ENCODE data around the gene DUSP2. TPM values are rescaled to one million over a fixed set of nuclear protein-coding genes. Genes with fewer than 3 reads are reported as not detected.

Gene DUSP2
- total and polyA plus RNA-seq, 10 of the 15 experiments (the other 5 are each of a cell fraction or from before 2014, with no cell fraction given): 9.7 to 212 (median 57.2) TPM

DNA sequence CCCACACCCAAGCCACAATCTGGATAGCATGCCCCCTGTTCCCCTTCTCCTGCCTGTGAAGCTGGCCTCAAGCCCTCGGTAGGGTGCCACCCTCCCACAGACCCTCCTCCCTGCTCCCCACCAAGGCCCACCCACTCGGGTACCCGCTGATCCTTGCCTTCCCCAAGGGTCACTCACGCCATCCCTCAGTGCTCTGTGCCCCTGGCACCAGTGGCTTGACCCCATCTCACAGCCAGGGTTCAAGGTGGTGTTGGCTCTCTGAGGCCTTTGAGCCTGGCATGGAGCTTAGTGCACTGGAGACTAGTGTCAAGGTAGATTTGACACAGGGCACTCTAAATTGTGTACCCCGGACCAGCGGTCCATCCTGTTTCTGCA lies 40.8 kb downstream of the DUSP2 start (continued):
- TF ChIP-seq, protein P1, sequence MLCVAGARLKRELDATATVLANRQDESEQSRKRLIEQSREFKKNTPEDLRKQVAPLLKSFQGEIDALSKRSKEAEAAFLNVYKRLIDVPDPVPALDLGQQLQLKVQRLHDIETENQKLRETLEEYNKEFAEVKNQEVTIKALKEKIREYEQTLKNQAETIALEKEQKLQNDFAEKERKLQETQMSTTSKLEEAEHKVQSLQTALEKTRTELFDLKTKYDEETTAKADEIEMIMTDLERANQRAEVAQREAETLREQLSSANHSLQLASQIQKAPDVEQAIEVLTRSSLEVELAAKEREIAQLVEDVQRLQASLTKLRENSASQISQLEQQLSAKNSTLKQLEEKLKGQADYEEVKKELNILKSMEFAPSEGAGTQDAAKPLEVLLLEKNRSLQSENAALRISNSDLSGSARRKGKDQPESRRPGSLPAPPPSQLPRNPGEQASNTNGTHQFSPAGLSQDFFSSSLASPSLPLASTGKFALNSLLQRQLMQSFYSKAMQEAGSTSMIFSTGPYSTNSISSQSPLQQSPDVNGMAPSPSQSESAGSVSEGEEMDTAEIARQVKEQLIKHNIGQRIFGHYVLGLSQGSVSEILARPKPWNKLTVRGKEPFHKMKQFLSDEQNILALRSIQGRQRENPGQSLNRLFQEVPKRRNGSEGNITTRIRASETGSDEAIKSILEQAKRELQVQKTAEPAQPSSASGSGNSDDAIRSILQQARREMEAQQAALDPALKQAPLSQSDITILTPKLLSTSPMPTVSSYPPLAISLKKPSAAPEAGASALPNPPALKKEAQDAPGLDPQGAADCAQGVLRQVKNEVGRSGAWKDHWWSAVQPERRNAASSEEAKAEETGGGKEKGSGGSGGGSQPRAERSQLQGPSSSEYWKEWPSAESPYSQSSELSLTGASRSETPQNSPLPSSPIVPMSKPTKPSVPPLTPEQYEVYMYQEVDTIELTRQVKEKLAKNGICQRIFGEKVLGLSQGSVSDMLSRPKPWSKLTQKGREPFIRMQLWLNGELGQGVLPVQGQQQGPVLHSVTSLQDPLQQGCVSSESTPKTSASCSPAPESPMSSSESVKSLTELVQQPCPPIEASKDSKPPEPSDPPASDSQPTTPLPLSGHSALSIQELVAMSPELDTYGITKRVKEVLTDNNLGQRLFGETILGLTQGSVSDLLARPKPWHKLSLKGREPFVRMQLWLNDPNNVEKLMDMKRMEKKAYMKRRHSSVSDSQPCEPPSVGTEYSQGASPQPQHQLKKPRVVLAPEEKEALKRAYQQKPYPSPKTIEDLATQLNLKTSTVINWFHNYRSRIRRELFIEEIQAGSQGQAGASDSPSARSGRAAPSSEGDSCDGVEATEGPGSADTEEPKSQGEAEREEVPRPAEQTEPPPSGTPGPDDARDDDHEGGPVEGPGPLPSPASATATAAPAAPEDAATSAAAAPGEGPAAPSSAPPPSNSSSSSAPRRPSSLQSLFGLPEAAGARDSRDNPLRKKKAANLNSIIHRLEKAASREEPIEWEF (IDR thresholded peaks at IDR 0.05; ENCODE audit: insufficient replicate concordance, low read depth, low read length): no peak
- TF ChIP-seq HDAC6 (IDR thresholded peaks at IDR 0.05; ENCODE audit: unreplicated experiment): no peak
- no peak for TF ChIP-seq MXI1 (IDR thresholded peaks at IDR 0.05; ENCODE audit: low read depth, low read length)
- TF ChIP-seq BHLHE40 (IDR thresholded peaks at IDR 0.05; ENCODE audit: borderline replicate concordance in 1 of 2, low read depth in 2 of 2, low read length in 1 of 2): no peak
- no peak for TF ChIP-seq BCL11A (IDR thresholded peaks at IDR 0.05; ENCODE audit: low read depth, low read length)
- TF ChIP-seq, protein P2, sequence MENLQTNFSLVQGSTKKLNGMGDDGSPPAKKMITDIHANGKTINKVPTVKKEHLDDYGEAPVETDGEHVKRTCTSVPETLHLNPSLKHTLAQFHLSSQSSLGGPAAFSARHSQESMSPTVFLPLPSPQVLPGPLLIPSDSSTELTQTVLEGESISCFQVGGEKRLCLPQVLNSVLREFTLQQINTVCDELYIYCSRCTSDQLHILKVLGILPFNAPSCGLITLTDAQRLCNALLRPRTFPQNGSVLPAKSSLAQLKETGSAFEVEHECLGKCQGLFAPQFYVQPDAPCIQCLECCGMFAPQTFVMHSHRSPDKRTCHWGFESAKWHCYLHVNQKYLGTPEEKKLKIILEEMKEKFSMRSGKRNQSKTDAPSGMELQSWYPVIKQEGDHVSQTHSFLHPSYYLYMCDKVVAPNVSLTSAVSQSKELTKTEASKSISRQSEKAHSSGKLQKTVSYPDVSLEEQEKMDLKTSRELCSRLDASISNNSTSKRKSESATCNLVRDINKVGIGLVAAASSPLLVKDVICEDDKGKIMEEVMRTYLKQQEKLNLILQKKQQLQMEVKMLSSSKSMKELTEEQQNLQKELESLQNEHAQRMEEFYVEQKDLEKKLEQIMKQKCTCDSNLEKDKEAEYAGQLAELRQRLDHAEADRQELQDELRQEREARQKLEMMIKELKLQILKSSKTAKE (IDR thresholded peaks at IDR 0.05; ENCODE audit: low read depth, poor library complexity, severe bottlenecking): no peak
- TF ChIP-seq DPF2 (IDR thresholded peaks at IDR 0.05): no peak

Measured in GM12878 (cell line).